Measurements from ENCODE around the gene RASL11A. TPM values are rescaled to one million over a fixed set of nuclear protein-coding genes. Genes with fewer than 3 reads are reported as not detected.

The RASL11A gene
- total RNA-seq, 1 donor from 2014 or later, result 10.5 TPM

GRCh38 chr13:27279506-27279905 lies 8.9 kb downstream of the RASL11A start:
- TF ChIP-seq CTCF (IDR thresholded peaks at IDR 0.05; ENCODE audit: unreplicated experiment), result no peak
- Mint-ChIP-seq H3K4me1 (peaks cover 14% of the 10 kb centered on the region), H3K27me3 (ENCODE audit: low read depth) (no peaks in the 10 kb centered on the region), H3K9me3 (no peaks in the 10 kb centered on the region), H3K36me3 (no peaks in the 10 kb centered on the region), H3K27ac (no peak overlapping the region), H3K4me3 (no peak overlapping the region)
- DNase-seq (ENCODE audit: low spot score in 2 of 2, unreplicated experiment in 2 of 2), result no peak

GRCh38 chr13:27280009-27280656 lies 9.5 kb downstream of the RASL11A start:
- Mint-ChIP-seq H3K4me3 (no peak overlapping the region), H3K4me1 (peaks cover 9% of the 10 kb centered on the region), H3K27ac (no peak overlapping the region), H3K27me3 (ENCODE audit: low read depth) (no peaks in the 10 kb centered on the region), H3K9me3 (no peaks in the 10 kb centered on the region), H3K36me3 (no peaks in the 10 kb centered on the region)
- no peak for DNase-seq (ENCODE audit: low spot score in 2 of 2, unreplicated experiment in 2 of 2)
- TF ChIP-seq CTCF (IDR thresholded peaks at IDR 0.05; ENCODE audit: unreplicated experiment), result no peak

GRCh38 chr13:27280841-27281240 lies 10.2 kb downstream of the RASL11A start:
- Mint-ChIP-seq H3K27ac (no peak overlapping the region), H3K36me3 (no peaks in the 10 kb centered on the region), H3K4me3 (no peak overlapping the region), H3K4me1 (peaks cover 5% of the 10 kb centered on the region), H3K27me3 (ENCODE audit: low read depth) (no peaks in the 10 kb centered on the region), H3K9me3 (no peaks in the 10 kb centered on the region)
- DNase-seq (ENCODE audit: low spot score in 2 of 2, unreplicated experiment in 2 of 2), result no peak
- TF ChIP-seq CTCF (IDR thresholded peaks at IDR 0.05; ENCODE audit: unreplicated experiment), result no peak

GRCh38 chr13:27281420-27281819 lies 10.8 kb downstream of the RASL11A start:
- H3K27me3 Mint-ChIP-seq (ENCODE audit: low read depth), result no peaks in the 10 kb centered on the region

GRCh38 chr13:27283906-27284493 lies 13.4 kb downstream of the RASL11A start:
- H3K9me3 Mint-ChIP-seq, result no peaks in the 10 kb centered on the region
- no peak overlapping the region for H3K4me3 Mint-ChIP-seq
- H3K4me1 Mint-ChIP-seq, result no peaks in the 10 kb centered on the region
- H3K27me3 Mint-ChIP-seq (ENCODE audit: low read depth), result no peaks in the 10 kb centered on the region
- no peak overlapping the region for H3K27ac Mint-ChIP-seq
- no peak for DNase-seq (ENCODE audit: low spot score in 2 of 2, unreplicated experiment in 2 of 2)
- H3K36me3 Mint-ChIP-seq, result no peaks in the 10 kb centered on the region
- no peak for TF ChIP-seq CTCF (IDR thresholded peaks at IDR 0.05; ENCODE audit: unreplicated experiment)

More at GRCh38 chr13:27281420-27281819, 10.8 kb downstream of the RASL11A start:
- Mint-ChIP-seq H3K4me1 (no peaks in the 10 kb centered on the region), H3K27ac (no peak overlapping the region), H3K4me3 (no peak overlapping the region), H3K36me3 (no peaks in the 10 kb centered on the region), H3K9me3 (no peaks in the 10 kb centered on the region)
- TF ChIP-seq CTCF (IDR thresholded peaks at IDR 0.05; ENCODE audit: unreplicated experiment), result no peak
- DNase-seq (ENCODE audit: low spot score in 2 of 2, unreplicated experiment in 2 of 2), result no peak
